PC-3 (cell line): ENCODE data around the gene GGCX. TPM values are rescaled to one million over a fixed set of nuclear protein-coding genes. Genes with fewer than 3 reads are reported as not detected.
A peak's percentile ranks its signal among the peaks of the same experiment; 100 is the strongest.

Experiments used
- ATAC-seq: fragments of 200-7000 bp; cut with Tn5 transposase; 2 replicates; pipeline ENCODE4 v1.9.1; 2020; ENCODE audit warnings: mild to moderate bottlenecking, moderate library complexity
- BruUV-seq: library from RNA; stranded (reverse); fragments of 400-500 nt; replicated peaks from 2 replicates; lab custom pipeline; 2021; lab: Mats Ljungman, UMichigan
- CTCF ChIA-PET: fragments of 300-600 bp; sonication (Branson Sonifier 250); formaldehyde crosslinking; loops from one replicate; lab custom pipeline; 2022; ENCODE audit warnings: antibody characterized with exemption; lab: Charles Lee
- POLR2A ChIA-PET: fragments of 300-600 bp; sonication (Branson Sonifier 250); formaldehyde crosslinking; loops from one replicate; lab custom pipeline; 2022; ENCODE audit warnings: antibody characterized with exemption; ENCODE audit not compliant: unreplicated experiment; lab: Charles Lee
- DNase-seq: peaks from one replicate; pipeline ENCODE4 v3.0.0-alpha.2; 2015
- H2AFZ ChIP-seq: fragments of 300-600 bp; sonication (generic); 2 replicates; pipeline ENCODE4 v1.6.0; 2016; ENCODE audit warnings: antibody characterized with exemption, low read length
- H3F3A ChIP-seq: fragments of 300-600 bp; sonication (generic); one replicate; pipeline ENCODE4 v1.6.0; 2017; ENCODE audit warnings: antibody characterized with exemption, low read length, control low read depth, mild to moderate bottlenecking; ENCODE audit not compliant: unreplicated experiment
- H3K27ac ChIP-seq: fragments of 300-600 bp; sonication (generic); 2 replicates; pipeline ENCODE4 v1.5.1; 2016; ENCODE audit warnings: mild to moderate bottlenecking, low read length
- H3K27me3 ChIP-seq: fragments of 300-600 bp; sonication (generic); 2 replicates; pipeline ENCODE4 v1.6.1; 2016; ENCODE audit warnings: low read length, mixed read lengths
- H3K36me3 ChIP-seq: fragments of 300-600 bp; sonication (generic); 2 replicates; pipeline ENCODE4 v1.6.1; 2016; ENCODE audit warnings: low read depth, mixed run types, low read length, mixed read lengths
- H3K4me1 ChIP-seq: fragments of 300-600 bp; sonication (generic); 2 replicates; pipeline ENCODE4 v1.5.1; 2016; ENCODE audit warnings: low read length; ENCODE audit not compliant: insufficient read depth
- H3K4me2 ChIP-seq: fragments of 300-600 bp; sonication (generic); 2 replicates; pipeline ENCODE4 v1.6.0; 2016; ENCODE audit warnings: low read length
- H3K4me3 ChIP-seq: fragments of 300-600 bp; sonication (generic); 2 replicates; pipeline ENCODE4 v1.5.1; 2016; ENCODE audit warnings: mild to moderate bottlenecking, low read length, mixed read lengths
- H3K79me2 ChIP-seq: fragments of 300-600 bp; sonication (generic); 2 replicates; pipeline ENCODE4 v1.6.1; 2017; ENCODE audit warnings: low read length, mixed read lengths
- H3K9ac ChIP-seq: fragments of 300-600 bp; sonication (generic); 2 replicates; pipeline ENCODE4 v1.6.0; 2016; ENCODE audit warnings: mild to moderate bottlenecking, low read length
- H3K9me2 ChIP-seq: fragments of 300-600 bp; sonication (generic); replicated peaks from 2 replicates; pipeline ENCODE4 v1.6.1; 2016; ENCODE audit warnings: mixed run types, low read length, mixed read lengths
- H3K9me3 ChIP-seq: fragments of 300-600 bp; sonication (generic); 2 replicates; pipeline ENCODE4 v1.6.1; 2016; ENCODE audit warnings: low read length, mixed read lengths
- H4K20me1 ChIP-seq: fragments of 300-600 bp; sonication (generic); 2 replicates; pipeline ENCODE4 v1.6.1; 2016; ENCODE audit warnings: low read length, mixed read lengths
- CTCF ChIP-seq: fragments of 300-600 bp; sonication (generic); conservative IDR thresholded peaks from 2 replicates; pipeline ENCODE4 v1.5.1; 2017; ENCODE audit warnings: antibody characterized with exemption, low read depth, mild to moderate bottlenecking, low read length
- EZH2 ChIP-seq: fragments of 300-600 bp; sonication (generic); IDR thresholded peaks from one replicate; pipeline ENCODE4 v1.6.1; 2017; ENCODE audit warnings: antibody characterized with exemption, mild to moderate bottlenecking, low read length; ENCODE audit not compliant: unreplicated experiment
- EZH2phosphoT487 ChIP-seq: fragments of 300-600 bp; sonication (generic); IDR thresholded peaks from 2 replicates; pipeline ENCODE4 v1.6.1; 2018; ENCODE audit warnings: mild to moderate bottlenecking, antibody characterized with exemption, low read length, borderline replicate concordance
- intact Hi-C: fragments of 100-400 bp; cut with micrococcal nuclease; formaldehyde crosslinking; loops from 2 replicates; pipeline ENCODE4 v1.9.0; 2023
- total RNA-seq: library from RNA; depleted of rRNA; stranded (reverse); fragments of >200 nt; gene quantifications from 2 replicates; pipeline ENCODE4 v1.2.3, GENCODE V29; 2014

The GGCX gene
- total RNA-seq, 1 experiment from 2014 or later: 46.7 TPM

GRCh38 chr2:85601771-85602475 is 40.6 kb upstream of the GGCX start:
- ChIA-PET POLR2A (no interaction called here), CTCF (no interaction called here)
- no peaks in the 10 kb centered on the region for H3K9me3 ChIP-seq
- peak overlapping the region; percentile 95 for H3K4me2 ChIP-seq
- H3K79me2 ChIP-seq: peaks cover 6% of the 10 kb centered on the region
- no peaks in the 10 kb centered on the region for H3K27me3 ChIP-seq
- H3K27ac ChIP-seq: no peak overlapping the region
- peaks cover 5% of the 10 kb centered on the region; the same call in 1 of the 2 replicates for H3K4me1 ChIP-seq
- H4K20me1 ChIP-seq: no peaks in the 10 kb centered on the region
- H3K4me3 ChIP-seq: peak overlapping the region; percentile 79
- H3F3A ChIP-seq: no peaks in the 10 kb centered on the region
- H2AFZ ChIP-seq: peak overlapping the region; percentile 88
- peak overlapping the region; percentile 64 for H3K9ac ChIP-seq
- intact Hi-C loops: loop anchor here (1.0 to 5.0 kb wide), 4 partner anchors 9 to 275 kb away; partner anchors contain the start of genes GGCX, TGOLN2 and VAMP5
- ATAC-seq: peak; percentile 59
- H3K9me2 ChIP-seq: no peaks in the 10 kb centered on the region
- peaks cover 10% of the 10 kb centered on the region; the same call in 1 of the 2 replicates for H3K36me3 ChIP-seq
- peak; percentile 41 for DNase-seq
- TF ChIP-seq EZH2 (no peak), CTCF (no peak), EZH2phosphoT487 (no peak)
- TSS peak; percentile 19 for BruUV-seq

- Histone ChIP-seq H3K9ac (no peak overlapping the region), H3K79me2 (peaks cover 14% of the 10 kb centered on the region), H3K36me3 (peaks cover 13% of the 10 kb centered on the region; the same call in 1 of the 2 replicates), H2AFZ (no peak overlapping the region), H3K4me3 (peak overlapping the region; percentile 79; the same call in 1 of the 2 replicates), H3K9me2 (no peaks in the 10 kb centered on the region), H3K4me1 (peaks cover 12% of the 10 kb centered on the region), H3K4me2 (peak overlapping the region; percentile 95), H3K9me3 (no peaks in the 10 kb centered on the region), H3F3A (no peaks in the 10 kb centered on the region), H3K27me3 (no peaks in the 10 kb centered on the region), H4K20me1 (no peaks in the 10 kb centered on the region), H3K27ac (no peak overlapping the region)
- DNase-seq (no peak), ATAC-seq (no peak)
- BruUV-seq: no TSS peak
- TF ChIP-seq EZH2phosphoT487 (no peak), EZH2 (no peak), CTCF (no peak)
- ChIA-PET POLR2A (no interaction called here), CTCF (no interaction called here)
- intact Hi-C loops: loop anchor here (5.0 kb wide), 1 partner anchor 274 kb away; the partner anchor contains the start of gene TGOLN2
Observed at GRCh38 chr2:85600951-85601770, 39.9 kb upstream of the GGCX start.
